SU-DHL-6 (cell line): ENCODE results near the gene OR5AU1.

Experiments
- EZH2phosphoT487 ChIP-seq: fragments of 200-600 bp; sonication (generic), shearing (Covaris generic); conservative IDR thresholded peaks from 2 replicates; pipeline ENCODE4 v1.6.1; 2018; ENCODE audit warnings: mild to moderate bottlenecking, antibody characterized with exemption, low read length, moderate library complexity, mixed read lengths
- TF ChIP-seq, protein P1 (sequence below): fragments of 200-600 bp; sonication (generic); IDR thresholded peaks from one replicate; pipeline ENCODE4 v1.5.1; 2017; ENCODE audit warnings: antibody characterized with exemption, mild to moderate bottlenecking, low read length, moderate library complexity; ENCODE audit not compliant: insufficient read depth, poor library complexity, severe bottlenecking

DNA sequence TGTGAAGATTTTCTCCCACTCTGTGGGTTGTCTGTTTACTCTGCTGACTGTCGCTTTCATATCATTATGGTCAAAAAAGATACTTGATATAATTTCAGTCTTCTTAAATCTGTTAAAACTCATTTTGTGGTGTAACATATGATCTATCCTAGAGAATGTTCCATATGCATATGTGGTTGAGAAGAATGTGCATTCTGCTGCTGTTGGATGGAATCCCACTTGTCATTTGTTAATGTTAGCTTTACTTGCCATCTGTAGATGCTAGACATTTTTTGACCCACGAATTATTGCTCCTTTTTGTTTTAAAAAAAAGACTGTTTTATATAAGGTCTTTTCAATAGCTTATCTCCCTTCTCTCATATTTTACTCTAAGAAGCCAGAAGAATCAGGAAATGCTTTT lies 26.3 kb upstream of the OR5AU1 start:
- TF ChIP-seq, protein P1, sequence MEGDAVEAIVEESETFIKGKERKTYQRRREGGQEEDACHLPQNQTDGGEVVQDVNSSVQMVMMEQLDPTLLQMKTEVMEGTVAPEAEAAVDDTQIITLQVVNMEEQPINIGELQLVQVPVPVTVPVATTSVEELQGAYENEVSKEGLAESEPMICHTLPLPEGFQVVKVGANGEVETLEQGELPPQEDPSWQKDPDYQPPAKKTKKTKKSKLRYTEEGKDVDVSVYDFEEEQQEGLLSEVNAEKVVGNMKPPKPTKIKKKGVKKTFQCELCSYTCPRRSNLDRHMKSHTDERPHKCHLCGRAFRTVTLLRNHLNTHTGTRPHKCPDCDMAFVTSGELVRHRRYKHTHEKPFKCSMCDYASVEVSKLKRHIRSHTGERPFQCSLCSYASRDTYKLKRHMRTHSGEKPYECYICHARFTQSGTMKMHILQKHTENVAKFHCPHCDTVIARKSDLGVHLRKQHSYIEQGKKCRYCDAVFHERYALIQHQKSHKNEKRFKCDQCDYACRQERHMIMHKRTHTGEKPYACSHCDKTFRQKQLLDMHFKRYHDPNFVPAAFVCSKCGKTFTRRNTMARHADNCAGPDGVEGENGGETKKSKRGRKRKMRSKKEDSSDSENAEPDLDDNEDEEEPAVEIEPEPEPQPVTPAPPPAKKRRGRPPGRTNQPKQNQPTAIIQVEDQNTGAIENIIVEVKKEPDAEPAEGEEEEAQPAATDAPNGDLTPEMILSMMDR = no peak
- no peak for TF ChIP-seq EZH2phosphoT487
